Thyroid gland (tissue), 4 donors: ENCODE measurements around the gene POU2AF1.

Experiments
- POLR2A ChIP-seq, 2 donors: fragments of 450-650 bp; IDR thresholded peaks; one replicate each; pipeline ENCODE4 v1.6.1; 2017; ENCODE audit warnings: antibody characterized with exemption in 2 of 2, mild to moderate bottlenecking in 2 of 2, moderate library complexity in 1 of 2
- TF ChIP-seq, protein P1 (sequence below), 6 experiments: fragments of 200-600 bp in 3 of 6; fragments of 450-650 bp in 3 of 6; sonication (generic) in 3 of 6; IDR thresholded peaks; one replicate each; pipeline ENCODE4 v1.5.1; 2016 to 2019; ENCODE audit warnings: antibody characterized with exemption in 6 of 6, mild to moderate bottlenecking in 2 of 6, inconsistent platforms in 1 of 6, moderate library complexity in 1 of 6

GRCh38 chr11:111366560-111367410 is 12.3 kb downstream of the POU2AF1 start:
- TF ChIP-seq POLR2A (IDR thresholded peaks at IDR 0.05), result no peak
- TF ChIP-seq, protein P1, sequence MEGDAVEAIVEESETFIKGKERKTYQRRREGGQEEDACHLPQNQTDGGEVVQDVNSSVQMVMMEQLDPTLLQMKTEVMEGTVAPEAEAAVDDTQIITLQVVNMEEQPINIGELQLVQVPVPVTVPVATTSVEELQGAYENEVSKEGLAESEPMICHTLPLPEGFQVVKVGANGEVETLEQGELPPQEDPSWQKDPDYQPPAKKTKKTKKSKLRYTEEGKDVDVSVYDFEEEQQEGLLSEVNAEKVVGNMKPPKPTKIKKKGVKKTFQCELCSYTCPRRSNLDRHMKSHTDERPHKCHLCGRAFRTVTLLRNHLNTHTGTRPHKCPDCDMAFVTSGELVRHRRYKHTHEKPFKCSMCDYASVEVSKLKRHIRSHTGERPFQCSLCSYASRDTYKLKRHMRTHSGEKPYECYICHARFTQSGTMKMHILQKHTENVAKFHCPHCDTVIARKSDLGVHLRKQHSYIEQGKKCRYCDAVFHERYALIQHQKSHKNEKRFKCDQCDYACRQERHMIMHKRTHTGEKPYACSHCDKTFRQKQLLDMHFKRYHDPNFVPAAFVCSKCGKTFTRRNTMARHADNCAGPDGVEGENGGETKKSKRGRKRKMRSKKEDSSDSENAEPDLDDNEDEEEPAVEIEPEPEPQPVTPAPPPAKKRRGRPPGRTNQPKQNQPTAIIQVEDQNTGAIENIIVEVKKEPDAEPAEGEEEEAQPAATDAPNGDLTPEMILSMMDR (IDR thresholded peaks at IDR 0.05), result no peak
